Glomerular visceral epithelial cell (primary cell): Measurements from ENCODE around the gene MLN.

Experiments used
- DNase-seq: peaks from one replicate; pipeline ENCODE4 v3.0.0-alpha.2; 2016; ENCODE audit errors: extremely low spot score

Gene MLN

GRCh38 chr6:33788694-33789549 is 14.9 kb downstream of the MLN start, which contains the start of gene LEMD2:
TSS of gene LEMD2 (minus strand) at chr6:33789130. CDS start at chr6:33789116, 14 bp downstream.
- peak; percentile 93 for DNase-seq

DNA sequence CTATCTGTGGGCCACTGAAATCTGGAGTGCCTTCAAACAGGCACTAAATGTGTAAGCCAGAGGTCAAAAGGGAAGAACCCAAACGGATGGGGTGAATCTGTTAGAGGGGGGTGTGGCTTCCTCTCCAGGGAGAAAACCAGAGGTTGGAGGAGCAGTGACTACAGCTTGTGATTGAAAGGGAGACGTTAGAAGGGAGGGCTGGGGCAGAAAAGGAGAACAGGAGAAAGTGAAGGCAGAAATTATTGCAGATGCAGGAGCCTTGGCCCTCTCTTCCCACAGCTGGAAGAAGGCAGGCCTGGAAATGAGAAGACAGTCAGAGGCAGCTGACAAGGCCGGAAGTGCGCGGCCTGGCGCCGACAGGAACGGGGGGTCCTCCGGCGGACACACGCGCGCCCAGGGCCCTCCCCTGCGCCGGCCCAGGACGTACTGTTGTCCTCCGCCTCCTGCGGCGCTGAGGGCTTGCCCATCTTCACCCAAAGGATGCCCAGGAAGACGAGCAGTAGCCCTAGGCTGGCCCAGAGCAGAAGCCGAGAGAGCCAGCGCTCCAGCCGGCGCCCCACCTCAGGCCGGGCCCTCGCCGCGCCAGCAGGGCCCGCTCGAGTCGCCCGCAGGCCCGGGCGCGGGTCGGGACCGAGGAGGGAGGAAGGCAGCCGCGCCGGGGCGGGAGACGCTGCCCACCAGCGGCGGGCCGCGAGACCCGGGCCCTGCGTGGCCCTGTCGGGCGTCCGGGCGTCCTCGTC is 15.7 kb downstream of the MLN start:
- peak; percentile 66 for DNase-seq

DNA sequence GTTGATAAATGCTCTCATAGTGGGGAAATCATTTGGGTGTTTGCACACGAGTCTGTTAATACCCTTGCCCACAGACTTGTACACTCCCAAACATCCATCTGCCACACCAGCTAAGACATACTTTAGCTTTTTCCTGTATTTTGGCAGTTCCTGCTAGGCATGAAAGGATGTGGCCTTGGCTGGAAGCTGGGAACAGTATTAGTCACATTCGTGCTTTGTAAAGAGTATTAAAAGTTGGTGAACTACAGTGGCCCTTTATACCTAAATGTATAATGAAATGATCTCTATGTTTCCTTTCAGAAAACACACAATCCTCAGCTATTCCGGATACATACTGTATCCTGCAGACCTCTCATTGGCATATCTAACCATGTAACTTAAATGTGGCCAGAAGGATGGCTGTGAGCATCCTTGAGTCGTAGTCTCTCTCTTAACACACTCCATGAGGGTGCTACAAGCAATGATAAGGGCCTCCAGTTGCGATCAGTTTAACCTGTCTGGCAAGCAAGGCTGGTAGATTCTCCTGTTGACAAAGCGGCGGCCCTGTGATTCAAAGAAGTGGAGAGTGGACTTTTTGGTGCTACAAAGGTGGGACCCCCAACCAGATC is 16.4 kb downstream of the MLN start:
- no peak for DNase-seq

DNA sequence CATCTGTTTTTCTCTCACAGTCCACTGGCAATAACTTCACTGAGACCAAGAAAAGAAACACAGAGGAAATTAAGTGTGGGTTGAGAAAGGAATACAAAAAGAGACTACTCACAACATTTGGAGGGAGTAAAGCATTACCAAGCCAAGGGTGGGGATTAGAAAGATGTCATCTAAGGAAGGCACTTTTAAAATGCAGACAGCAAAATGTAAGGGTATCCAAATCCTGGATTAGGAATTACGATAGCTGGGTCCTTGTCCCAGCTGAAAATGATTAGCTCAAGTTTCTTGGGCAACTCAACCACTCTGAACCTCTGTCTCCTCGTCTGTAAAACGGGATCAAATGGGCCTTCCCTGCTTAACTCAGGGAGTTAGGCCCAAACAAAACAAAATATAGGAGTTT is 17.1 kb downstream of the MLN start:
- no peak for DNase-seq

DNA sequence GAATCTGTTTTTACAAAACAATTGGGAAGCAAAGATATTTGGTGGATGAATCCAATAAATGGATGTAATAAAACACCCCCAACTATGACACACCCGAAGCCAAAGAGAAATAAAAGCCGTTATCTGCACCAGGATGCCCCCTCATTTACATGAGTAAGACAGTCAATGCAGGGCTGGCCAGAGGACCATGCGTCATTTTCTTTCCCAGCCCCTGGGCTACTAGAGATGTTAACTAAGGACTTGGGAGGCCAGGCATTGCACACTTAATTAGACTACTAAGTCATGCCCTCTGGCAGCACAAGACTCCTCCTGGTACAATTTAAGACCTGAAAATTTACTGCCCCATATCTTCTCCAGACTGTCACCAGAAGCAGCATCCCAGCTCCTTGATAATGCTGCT is 18.0 kb downstream of the MLN start:
- DNase-seq: no peak

DNA sequence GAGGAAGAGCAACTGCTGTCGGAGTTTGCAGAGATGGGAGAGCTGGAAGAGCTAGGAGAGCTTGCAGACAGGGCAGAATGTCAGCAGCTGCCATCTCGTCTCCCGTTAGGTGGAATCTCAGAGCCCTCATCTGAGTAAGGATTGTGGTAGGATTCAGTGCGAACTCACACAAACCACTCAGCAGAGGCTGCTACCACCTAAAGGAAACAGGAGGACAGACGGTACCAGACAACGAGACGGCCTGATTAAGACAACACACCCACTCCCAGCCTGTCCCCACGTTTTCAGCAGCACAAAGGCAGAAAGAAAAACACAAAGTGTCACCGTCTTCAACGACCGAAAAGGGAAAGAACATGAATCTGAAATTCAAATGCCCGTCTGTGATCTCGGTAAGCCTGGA is 19.0 kb downstream of the MLN start:
- DNase-seq: no peak

GRCh38 chr6:33783781-33784520 is 19.9 kb downstream of the MLN start:
- no peak for DNase-seq

- DNase-seq: no peak
These were observed 21.2 kb downstream of the MLN start for GRCh38 chr6:33782561-33782960.

DNA sequence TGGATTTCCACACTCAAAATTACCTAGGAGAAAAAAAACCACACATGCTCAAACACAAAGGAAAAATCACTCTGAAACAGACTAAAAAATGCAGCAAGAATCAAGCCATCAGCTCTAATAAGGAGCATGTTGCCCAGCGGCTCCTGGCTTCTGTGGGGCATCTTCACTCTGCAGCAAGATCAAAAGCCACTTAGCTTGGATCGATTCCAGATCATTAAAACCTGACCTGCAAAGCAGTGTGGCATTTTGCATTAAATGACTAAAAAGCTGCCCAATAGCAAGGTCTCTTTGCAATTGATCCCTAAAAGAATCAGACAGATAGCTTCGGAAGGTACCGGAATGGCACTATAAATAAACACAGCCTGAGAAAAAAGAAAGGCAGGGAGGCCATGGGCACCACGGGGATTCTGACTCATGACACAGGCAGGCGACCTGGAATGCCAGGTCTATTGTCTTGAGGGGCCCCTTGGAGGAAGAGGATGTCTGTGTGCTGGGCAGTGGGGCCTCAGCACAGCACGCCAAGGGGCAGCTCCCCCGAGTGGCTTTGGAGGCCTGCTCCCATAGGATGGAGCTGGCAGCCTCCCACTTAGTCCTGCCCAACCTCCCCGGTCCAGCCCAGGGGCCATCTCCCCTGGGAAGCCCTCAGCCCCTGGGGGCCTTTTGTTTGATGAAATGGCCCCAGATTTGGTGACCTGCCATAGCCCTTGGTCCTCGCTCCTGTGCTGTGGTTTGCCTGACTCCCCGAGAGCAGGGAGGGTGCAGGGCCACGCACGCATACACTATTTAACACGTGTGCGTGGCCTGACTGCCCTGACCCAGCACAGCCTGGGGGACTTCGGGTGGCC is 22.4 kb downstream of the MLN start:
- DNase-seq: peak; percentile 89

GRCh38 chr6:33779895-33780294 is 23.9 kb downstream of the MLN start:
- DNase-seq: no peak

DNA sequence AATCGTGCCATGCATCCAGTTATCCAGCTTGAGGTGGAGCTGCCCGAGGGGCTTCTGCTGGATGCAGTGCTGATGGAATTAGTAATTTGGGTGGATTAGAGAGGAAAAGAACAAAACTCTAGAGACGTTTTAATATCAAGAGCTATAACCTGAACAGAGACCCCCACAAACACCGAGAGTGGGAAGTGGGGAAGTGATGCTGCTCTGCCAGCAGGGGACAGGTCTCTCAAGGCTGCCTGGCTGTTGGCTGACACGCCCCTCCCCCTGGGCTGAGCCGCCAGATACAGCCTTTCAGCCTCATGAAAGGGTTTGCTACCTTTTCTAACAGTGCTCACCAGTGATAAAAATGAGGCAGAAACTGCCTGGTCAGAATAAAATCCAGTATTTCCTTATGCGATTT is 24.5 kb downstream of the MLN start:
- DNase-seq: no peak

GRCh38 chr6:33778444-33779121 is 25.2 kb downstream of the MLN start:
- DNase-seq: no peak

DNA sequence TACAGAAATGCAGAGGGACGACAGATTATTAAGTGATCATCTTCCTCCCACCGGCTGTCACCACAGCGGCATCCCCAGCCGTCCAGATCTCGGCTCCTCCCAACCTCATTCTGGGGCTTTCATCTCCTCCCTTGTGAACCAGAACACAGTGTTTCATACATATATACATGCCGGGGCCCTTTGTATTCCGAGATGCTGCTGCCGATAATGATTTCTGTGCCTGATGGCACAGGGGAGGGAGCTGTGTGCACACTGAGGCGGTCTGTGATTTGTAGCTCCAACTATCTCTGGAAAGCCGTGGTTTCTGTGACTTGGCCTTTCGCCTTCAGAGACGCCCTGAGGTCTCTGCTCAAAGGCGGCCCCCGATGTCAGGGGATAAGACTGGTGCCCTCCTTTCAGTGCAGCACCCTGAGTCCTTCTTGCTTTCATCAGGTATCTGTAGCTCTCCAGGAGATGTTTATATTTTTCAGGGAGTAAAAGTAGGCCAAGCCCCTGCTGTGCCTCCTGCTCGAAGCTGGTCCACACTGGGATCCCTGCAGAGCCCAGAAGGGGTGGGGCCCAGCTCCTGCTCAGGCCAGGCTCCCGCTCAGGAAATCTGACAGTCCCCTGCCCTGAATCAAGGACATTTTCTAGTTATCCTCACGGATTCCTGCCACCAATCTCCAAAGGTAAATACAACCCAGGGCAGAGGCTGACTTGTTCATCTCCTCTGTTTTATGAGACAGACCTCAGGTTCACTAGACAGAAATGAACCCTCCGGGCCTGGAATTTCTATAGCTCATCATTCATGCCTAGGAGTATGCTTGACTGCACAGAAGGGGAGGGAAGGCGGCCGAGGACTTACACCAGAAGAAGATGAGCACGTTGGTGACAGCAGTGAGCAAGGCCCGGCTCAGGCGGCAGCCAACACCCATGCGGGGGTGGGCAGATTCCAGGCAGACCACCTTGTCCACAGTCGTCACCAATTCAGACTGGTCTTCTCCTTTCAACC is 26.1 kb downstream of the MLN start:
- peak; percentile 64 for DNase-seq

- DNase-seq: no peak
These were observed 27.0 kb downstream of the MLN start for GRCh38 chr6:33776764-33777163.

GRCh38 chr6:33776186-33776585 is 27.6 kb downstream of the MLN start:
- DNase-seq: no peak

DNA sequence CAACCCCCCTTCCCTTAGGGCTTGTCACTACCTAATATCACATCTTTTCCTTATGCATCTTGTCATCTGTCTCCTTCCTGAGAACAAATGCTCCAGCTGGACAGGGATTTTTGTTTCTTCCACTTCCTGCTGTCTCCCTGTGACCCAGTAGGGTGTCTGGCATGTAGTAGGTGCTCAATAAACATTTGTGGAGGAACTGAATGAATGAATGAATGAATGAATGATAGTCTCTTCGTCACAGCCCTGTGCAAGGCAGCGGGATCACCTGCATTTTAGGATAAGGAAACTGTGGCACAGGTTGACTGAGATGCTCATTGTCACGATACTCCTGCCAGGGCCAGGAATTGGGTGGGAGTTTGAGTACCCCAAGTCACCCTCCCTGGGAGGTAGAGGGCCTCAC is 29.0 kb downstream of the MLN start:
- DNase-seq: no peak

GRCh38 chr6:33772902-33773472 is 30.8 kb downstream of the MLN start:
- DNase-seq: no peak

GRCh38 chr6:33772082-33772830 is 31.5 kb downstream of the MLN start:
- no peak for DNase-seq
